HepG2 (cell line): ENCODE results near the gene LPAR1. TPM values are rescaled to one million over a fixed set of nuclear protein-coding genes. Genes with fewer than 3 reads are reported as not detected.

Experiments
- BRCA1 ChIP-seq: sonication (generic); formaldehyde crosslinking; IDR thresholded peaks from 2 replicates; pipeline ENCODE4 v1.4.0; 2020; ENCODE audit warnings: missing genetic modification reagents
- CREB1 ChIP-seq, 2 experiments: fragments of 450-650 bp in 1 of 2; IDR thresholded peaks; 2 replicates each; pipeline ENCODE4 v1.6.1; 2016 to 2017; ENCODE audit warnings: control low read depth in 1 of 2, mild to moderate bottlenecking in 1 of 2, missing compliant biosample characterization in 1 of 2, missing genetic modification characterization in 1 of 2
- KLF11 ChIP-seq: IDR thresholded peaks from 2 replicates; pipeline ENCODE4 v1.6.1; 2016; ENCODE audit warnings: missing compliant biosample characterization
- polyA plus RNA-seq, 8 experiments: library from polyadenylated mRNA; depleted of rRNA in 3 of 8; stranded (reverse) in 7 of 8; unstranded in 1 of 8; fragments of >200 nt; fragmentation: Illumina TruSeq in 4 of 8; extraction: Trizol in 4 of 8; gene quantifications; 2 replicates each; pipeline versions ENCODE4 v1.2.1 to v1.2.3, GENCODE V29; 2011 to 2016; ENCODE audit warnings: low read depth in 4 of 8, missing spikeins in 1 of 8, mixed read lengths in 1 of 8; ENCODE audit not compliant: insufficient read depth in 1 of 8
- total RNA-seq, 5 experiments: library from RNA; depleted of rRNA; stranded (reverse); fragments of >200 nt; fragmentation: Illumina TruSeq; extraction: Trizol; gene quantifications; 2 replicates each; pipeline ENCODE4 v1.2.3, GENCODE V29; 2016; ENCODE audit warnings: low read depth in 1 of 5
- TF ChIP-seq, protein P1 (sequence below): sonication (generic); formaldehyde crosslinking; IDR thresholded peaks from 2 replicates; pipeline ENCODE4 v1.8.0; 2022; ENCODE audit warnings: missing genetic modification reagents, mild to moderate bottlenecking, moderate library complexity, borderline replicate concordance
- TF ChIP-seq, protein P2 (sequence below): sonication (generic); formaldehyde crosslinking; conservative IDR thresholded peaks from 2 replicates; pipeline ENCODE4 v1.8.0; 2022; ENCODE audit warnings: low read depth, missing genetic modification reagents
- TF ChIP-seq, protein P3 (sequence below): IDR thresholded peaks from 2 replicates; pipeline ENCODE4 v1.6.1; 2016

The LPAR1 gene
- total and polyA plus RNA-seq, 2 of the 13 experiments (the other 11 are each of a cell fraction or from before 2014, with no cell fraction given), result not detected

DNA sequence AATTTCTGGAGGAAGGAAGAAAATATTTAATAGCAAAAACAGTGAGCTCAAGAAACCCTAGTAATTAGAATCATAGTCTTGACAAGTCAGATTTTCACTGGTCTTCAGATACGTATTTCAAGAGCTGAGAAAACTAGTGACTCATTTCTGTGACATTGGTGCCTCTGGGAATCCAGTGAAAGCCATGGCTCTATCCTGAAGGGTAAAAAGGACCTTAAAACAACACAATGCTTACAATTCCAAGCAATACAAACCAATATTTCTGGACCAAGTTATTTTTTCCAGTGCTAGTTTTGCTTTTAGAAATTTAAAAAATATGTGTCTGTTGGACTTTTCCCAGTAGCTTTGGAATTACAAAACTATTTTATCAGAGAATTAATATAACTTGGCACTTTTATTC, 140.3 kb downstream of the LPAR1 start (continued):
- TF ChIP-seq, protein P1, sequence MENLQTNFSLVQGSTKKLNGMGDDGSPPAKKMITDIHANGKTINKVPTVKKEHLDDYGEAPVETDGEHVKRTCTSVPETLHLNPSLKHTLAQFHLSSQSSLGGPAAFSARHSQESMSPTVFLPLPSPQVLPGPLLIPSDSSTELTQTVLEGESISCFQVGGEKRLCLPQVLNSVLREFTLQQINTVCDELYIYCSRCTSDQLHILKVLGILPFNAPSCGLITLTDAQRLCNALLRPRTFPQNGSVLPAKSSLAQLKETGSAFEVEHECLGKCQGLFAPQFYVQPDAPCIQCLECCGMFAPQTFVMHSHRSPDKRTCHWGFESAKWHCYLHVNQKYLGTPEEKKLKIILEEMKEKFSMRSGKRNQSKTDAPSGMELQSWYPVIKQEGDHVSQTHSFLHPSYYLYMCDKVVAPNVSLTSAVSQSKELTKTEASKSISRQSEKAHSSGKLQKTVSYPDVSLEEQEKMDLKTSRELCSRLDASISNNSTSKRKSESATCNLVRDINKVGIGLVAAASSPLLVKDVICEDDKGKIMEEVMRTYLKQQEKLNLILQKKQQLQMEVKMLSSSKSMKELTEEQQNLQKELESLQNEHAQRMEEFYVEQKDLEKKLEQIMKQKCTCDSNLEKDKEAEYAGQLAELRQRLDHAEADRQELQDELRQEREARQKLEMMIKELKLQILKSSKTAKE (CRISPR knock-in tag), result no peak
- TF ChIP-seq BRCA1 (CRISPR knock-in tag) (no peak), CREB1 (IDR thresholded peaks at IDR 0.05) (no peak), CREB1 (CRISPR knock-in tag; IDR thresholded peaks at IDR 0.05) (no peak), KLF11 (CRISPR knock-in tag) (no peak)
- TF ChIP-seq, protein P2, sequence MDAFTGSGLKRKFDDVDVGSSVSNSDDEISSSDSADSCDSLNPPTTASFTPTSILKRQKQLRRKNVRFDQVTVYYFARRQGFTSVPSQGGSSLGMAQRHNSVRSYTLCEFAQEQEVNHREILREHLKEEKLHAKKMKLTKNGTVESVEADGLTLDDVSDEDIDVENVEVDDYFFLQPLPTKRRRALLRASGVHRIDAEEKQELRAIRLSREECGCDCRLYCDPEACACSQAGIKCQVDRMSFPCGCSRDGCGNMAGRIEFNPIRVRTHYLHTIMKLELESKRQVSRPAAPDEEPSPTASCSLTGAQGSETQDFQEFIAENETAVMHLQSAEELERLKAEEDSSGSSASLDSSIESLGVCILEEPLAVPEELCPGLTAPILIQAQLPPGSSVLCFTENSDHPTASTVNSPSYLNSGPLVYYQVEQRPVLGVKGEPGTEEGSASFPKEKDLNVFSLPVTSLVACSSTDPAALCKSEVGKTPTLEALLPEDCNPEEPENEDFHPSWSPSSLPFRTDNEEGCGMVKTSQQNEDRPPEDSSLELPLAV (CRISPR knock-in tag), result no peak
- TF ChIP-seq, protein P3, sequence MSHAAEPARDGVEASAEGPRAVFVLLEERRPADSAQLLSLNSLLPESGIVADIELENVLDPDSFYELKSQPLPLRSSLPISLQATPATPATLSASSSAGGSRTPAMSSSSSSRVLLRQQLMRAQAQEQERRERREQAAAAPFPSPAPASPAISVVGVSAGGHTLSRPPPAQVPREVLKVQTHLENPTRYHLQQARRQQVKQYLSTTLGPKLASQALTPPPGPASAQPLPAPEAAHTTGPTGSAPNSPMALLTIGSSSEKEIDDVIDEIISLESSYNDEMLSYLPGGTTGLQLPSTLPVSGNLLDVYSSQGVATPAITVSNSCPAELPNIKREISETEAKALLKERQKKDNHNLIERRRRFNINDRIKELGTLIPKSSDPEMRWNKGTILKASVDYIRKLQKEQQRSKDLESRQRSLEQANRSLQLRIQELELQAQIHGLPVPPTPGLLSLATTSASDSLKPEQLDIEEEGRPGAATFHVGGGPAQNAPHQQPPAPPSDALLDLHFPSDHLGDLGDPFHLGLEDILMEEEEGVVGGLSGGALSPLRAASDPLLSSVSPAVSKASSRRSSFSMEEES, result no peak
